GM19023 (cell line): ENCODE measurements around the gene OR11H7.
"Not testable (repeated sequence)": the region's sequence is repeated elsewhere in the genome, so short reads cannot be mapped to it uniquely, and the experiment has no call there.

Experiments
- ATAC-seq: cut with Tn5 transposase; IDR thresholded peaks from one replicate; pipeline ENCODE4 v1.9.1; 2021; ENCODE audit warnings: mild to moderate bottlenecking, moderate library complexity; ENCODE audit not compliant: unreplicated experiment

The OR11H7 gene

DNA sequence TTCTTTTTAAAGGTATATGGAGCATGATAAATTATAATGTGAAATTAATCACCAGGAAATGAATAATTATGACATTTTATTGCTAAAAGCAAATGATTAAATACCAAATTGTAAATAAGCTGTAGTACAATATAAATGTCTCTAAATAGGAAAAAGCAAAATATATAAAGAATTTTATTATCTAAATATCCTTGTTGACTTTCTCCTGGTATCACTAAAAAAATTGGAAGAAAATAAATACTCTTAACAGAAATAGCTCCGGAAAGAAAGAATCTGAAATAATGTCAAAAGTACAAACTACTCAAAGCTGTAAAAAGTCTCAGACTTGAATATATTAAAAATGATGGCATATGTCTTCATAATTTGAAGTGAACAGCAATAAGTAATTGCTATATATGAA is at the start of gene OR11H7:
Gene OR11H7 (plus strand): TSS at position 301 of the 400 bp plus-strand sequence.
- no peak for ATAC-seq

DNA sequence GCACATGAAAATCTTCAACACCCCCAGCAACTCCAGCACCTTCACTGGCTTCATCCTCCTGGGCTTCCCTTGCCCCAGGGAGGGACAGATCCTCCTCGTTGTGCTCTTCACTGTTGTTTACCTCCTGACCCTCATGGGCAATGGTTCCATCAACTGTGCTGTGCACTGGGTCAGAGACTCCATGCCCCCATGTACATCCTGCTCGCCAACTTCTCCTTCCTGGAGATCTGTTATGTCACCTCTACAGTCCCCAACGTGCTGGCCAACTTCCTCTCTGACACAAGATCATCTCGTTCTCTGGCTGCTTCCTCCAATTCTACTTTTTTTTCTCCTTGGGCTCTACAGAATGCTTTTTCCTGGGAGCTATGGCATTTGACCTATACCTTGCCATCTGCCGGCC is 49.6 kb upstream of the OR11H7 start:
- no peak for ATAC-seq

DNA sequence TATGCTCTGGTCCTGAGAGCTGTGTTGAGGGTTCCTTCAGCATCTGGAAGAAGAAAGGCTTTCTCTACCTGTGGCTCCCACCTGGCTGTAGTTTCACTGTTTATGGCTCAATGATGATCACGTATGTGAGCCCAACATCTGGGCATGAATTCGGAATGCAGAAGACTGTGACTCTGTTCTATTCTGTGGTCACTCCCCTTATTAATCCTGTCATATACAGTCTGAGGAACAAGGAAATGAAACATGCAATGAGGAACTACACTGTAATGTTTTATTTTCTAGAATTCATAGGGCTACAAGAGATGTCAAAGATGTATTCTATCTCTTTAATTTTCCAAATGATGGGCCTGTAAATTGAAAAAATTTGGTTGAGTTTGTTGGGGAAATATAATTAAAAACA is 48.9 kb upstream of the OR11H7 start:
- no peak for ATAC-seq

DNA sequence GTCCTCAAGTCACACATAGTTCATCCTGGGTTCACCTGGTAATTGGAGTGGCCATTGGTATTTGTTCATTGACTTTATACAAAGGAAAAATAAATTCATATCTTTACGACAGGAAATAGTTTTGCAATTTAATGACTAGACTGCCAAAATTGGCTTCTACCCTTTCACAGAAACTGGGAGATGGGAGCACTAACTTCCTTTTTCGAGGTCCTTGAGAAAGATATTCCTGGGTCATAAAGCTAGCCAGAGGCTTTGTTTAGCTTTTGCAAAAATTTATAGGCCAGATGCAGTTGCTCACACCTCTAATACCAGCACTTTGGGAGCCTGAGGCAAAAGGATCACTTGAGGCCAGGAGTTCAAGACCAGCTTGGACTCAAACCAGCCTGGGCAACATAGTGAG is 48.3 kb upstream of the OR11H7 start:
- no peak for ATAC-seq

DNA sequence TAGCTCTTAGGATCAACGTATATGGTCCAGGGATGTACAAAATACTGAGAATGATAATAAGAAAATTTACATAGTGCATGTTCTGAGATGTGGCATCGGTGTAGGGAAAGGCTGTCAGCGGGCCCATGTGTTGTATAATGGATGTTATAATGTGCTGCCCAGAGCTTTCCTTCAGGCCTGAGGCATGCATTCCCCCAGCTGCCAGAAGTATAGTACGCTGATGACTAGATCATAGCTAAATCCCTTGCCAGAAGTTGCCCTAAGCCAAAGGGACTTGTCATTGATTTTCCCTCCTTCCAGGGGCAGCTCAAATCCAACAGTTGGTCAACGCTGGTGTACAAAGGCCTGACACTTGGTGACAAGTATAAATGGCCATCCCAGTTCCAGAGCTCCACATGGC is 44.6 kb upstream of the OR11H7 start:
- ATAC-seq = no peak

DNA sequence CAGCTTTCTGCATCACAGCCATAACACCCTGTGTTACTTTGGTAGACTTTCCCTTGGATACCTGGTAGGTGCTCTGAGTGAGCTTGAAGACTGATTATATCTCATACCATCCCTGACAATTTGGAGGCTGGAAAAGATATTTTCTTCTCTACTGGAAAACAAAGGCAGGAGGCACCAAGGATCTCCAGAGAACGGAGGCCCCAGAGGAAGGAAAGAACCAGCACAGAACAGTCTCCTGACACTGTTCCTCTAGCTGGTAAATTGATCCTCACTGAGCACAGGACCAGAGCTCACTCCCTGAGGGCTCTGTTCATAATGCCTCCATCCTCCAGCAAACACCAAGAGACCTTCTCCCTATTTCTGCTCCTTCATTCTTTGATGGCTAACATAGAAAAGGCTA is 38.2 kb upstream of the OR11H7 start, which contains the start of gene OR11G2:
Gene OR11G2 (plus strand): TSS at position 301 of the 400 bp plus-strand sequence. CDS start 6,542 bp downstream, outside the sequence.
- no peak for ATAC-seq

DNA sequence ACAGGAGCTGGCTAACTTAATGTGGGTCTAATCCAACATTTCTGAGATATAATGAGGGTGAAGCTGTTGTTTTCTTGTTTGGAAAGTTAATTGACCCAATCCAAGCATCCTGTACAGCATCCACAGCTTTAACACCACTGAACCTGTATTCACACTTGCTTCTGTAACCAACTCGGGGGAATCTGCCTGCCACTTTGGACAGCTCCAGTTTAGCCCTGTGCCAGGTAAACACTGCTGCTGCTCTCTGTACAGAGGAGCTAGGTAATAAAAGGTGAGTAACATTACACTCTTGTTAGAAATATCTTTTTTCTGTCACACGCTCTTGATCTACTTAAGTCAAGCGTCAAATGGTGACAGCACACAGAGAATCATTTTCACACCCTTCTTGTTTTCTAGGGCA is 37.4 kb upstream of the OR11H7 start:
- no peak for ATAC-seq

DNA sequence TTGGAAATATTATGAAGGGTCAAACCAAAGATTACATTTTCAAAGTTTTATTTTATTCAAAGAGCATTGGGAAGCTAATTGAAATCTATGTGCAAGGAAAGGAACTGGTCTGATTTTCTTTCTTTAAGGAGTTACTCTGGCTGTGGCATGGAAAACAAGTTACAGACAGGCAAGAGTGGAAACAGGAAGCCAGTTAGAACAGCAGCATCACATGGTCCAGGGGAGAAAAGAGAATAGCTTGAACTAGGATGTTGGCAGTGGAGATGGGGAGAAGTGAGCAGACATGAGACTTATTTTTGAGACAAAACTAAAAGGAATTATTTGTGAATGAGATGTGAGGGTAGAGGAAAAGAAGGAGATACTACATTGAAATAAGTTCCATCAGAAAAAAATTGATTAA is 34.7 kb upstream of the OR11H7 start:
- ATAC-seq = no peak

DNA sequence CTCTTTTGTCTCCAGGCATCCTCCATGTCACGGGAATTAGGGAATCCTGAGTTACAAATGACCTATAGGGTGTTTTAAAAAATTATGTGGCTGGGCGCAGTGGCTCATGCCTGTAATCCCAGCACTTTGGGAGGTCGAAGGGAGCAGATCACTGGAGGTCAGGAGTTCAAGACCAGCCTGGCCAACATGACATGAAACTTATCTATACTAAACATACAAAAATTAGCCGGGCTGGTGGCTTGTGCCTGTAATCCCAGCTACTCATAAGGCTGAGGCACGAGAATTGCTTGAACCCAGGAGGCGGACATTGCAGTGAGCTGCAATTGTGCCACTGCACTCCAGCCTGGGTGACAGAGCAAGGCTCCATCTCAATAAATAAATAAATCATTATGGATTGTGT is 33.6 kb upstream of the OR11H7 start:
- ATAC-seq = not testable (repeated sequence)

DNA sequence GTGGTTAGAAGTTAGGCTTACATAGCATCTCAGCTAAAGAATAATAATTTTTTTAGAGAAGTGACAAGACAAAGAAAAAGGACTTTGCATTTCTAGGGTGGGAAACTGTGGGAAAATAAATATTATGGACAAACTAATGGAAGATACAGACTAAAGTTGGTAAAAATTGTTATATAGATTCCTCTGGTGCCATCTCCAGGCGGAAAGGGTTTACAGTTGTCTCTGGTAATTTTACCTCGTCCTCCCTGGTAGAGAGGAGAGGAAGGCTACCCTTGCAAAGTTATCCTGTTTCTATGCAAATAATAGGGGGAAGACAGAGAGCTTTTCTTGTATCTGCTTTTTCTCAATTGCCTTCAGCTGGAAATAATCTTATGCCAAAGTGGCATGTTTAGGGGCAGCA is 32.9 kb upstream of the OR11H7 start:
- ATAC-seq = no peak

DNA sequence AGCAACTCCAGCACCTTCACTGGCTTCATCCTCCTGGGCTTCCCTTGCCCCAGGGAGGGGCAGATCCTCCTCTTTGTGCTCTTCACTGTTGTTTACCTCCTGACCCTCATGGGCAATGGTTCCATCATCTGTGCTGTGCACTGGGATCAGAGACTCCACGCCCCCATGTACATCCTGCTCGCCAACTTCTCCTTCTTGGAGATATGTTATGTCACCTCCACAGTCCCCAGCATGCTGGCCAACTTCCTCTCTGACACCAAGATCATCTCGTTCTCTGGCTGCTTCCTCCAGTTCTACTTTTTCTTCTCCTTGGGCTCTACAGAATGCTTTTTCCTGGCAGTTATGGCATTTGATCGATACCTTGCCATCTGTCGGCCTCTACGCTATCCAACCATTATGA is 31.3 kb upstream of the OR11H7 start:
- ATAC-seq = no peak

DNA sequence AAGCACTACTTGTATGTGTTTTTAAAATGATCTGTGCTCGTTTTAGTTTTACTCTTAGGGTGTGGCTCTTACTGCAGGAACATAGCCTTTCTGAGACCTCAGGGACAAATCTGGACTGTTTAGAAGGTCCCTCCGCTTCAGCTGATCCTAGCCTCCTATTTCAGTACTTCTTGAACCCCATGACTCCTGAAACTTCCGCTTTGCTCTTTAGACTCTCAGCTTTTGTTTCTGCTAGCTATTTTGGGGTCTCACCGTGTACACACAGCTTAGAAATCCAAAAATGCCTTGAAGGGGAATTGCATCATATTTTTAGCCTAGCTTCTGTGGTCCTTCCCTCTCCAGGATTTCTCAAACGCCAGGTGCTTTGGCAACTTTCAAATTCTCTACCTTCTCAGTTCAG is 29.8 kb upstream of the OR11H7 start:
- ATAC-seq = no peak

DNA sequence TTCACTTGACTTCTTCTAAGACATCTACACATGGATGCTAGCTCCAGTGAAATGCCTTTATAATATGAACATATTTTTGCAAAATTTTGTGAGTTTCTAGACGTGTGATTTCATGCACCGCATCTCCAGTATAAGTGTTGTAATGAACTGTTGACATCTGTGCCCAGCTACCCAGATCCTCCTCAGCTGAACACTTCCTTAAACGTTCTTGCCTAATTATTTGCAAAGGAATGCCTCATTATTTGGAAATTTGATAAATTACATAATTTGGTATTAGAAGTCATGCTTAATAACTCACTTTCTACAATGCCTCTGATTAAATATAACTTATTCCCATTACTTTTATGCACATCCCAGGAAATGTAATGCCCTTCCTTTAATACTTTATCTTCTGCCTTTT is 24.1 kb upstream of the OR11H7 start:
- ATAC-seq = no peak

DNA sequence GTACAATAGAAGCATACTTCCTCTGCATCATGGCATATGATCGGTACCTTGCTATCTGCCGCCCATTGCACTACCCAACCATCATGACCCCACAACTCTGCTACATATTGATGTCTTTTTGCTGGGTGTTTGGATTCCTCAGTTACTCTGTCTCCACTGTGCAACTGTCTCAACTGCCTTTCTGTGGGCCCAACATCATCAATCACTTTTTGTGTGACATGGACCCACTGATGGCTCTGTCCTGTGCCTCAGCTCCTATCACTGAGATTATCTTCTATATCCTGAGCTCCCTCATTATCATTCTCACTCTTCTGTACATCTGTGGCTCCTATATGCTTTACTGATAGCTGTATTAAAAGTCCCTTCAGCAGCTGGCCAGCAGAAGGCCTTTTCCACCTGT is 19.2 kb upstream of the OR11H7 start:
- no peak for ATAC-seq

DNA sequence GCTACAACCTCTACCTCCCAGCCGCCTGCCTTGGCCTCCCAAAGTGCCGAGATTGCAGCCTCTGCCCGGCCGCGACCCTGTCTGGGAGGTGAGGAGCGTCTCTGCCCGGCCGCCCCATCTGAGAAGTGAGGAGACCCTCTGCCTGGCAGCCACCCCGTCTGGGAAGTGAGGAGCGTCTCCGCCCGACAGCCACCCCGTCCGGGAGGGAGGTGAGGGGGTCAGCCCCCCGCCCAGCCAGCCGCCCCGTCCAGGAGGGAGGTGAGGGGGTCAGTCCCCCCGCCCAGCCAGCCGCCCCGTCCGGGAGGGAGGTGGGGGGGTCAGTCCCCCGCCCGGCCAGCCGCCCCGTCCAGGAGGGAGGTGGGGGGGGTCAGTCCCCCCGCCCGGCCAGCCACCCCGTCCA is 16.4 kb upstream of the OR11H7 start:
- ATAC-seq = not testable (repeated sequence)

DNA sequence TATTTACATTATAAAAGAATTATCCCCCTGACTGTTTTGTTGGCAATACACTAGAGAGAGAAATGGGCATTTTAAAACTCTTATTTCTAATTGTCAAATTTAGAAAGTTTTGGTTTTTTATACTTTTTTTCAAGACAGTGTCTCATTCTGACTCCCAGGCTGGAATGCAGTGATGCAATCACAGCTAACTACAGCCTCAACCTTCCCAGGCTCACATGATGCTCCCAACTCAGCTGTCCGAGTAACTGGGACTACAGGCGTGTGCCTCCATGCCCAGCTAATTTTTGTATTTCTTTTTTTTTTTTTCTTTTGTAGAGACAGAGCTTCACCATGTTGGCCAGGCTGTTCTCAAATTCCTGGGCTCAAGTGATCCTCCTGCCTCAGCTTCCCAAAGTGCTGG is 13.6 kb upstream of the OR11H7 start:
- ATAC-seq = no peak

DNA sequence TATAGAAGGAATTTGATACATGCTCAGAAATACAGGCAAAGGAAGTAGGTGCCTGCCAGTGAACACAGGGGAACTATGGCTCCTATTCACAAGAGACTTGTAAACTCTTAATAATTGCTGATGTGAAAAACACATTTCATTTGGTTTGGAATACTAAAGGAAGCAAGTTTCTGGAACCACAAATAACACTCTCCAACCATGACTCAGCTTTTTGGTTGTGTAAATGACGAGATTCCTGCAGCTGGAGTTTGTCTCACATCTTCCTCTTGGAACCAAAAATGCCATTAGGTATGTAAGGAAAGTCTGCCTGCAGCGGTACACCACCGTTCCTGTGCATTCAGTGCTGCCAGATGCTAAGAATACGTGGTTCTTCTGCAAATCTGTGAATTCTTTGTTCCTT is 9.7 kb upstream of the OR11H7 start:
- ATAC-seq = no peak

DNA sequence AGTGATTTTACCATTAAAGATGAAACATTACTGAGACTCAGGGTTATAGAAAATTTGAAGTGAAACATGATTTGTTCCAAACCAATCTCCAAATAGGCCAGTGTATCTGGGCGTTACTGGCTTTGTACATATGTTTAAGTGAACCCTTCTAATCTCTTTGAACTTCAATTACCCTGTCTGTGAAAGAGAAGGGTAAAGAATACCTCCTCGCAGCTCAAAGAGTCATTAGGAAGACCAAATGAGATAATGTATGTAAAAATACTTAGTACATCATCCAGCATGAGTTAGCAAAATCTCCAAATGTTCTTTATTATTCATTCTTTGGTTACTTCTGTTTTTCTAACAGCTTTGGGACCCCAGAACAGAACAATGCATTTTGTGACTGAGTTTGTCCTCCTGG is 5.4 kb upstream of the OR11H7 start, which contains the start of gene OR11H6:
Gene OR11H6 (plus strand): TSS at position 301 of the 400 bp plus-strand sequence. CDS start 0 bp downstream, at position 301.
- ATAC-seq = no peak

DNA sequence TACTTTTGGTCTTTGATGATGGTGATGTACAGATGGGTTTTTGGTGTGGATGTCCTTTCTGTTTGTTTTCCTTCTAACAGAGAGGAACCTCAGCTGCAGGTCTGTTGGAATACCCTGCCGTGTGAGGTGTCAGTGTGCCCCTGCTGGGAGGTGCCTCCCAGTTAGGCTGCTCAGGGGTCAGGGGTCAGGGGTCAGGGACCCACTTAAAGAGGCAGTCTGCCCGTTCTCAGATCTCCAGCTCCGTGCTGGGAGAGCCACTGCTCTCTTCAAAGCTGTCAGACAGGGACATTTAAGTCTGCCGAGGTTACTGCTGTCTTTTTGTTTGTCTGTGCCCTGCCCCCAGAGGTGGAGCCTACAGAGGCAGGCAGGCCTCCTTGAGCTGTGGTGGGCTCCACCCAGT is 6.6 kb downstream of the OR11H7 start:
- ATAC-seq = not testable (repeated sequence)

DNA sequence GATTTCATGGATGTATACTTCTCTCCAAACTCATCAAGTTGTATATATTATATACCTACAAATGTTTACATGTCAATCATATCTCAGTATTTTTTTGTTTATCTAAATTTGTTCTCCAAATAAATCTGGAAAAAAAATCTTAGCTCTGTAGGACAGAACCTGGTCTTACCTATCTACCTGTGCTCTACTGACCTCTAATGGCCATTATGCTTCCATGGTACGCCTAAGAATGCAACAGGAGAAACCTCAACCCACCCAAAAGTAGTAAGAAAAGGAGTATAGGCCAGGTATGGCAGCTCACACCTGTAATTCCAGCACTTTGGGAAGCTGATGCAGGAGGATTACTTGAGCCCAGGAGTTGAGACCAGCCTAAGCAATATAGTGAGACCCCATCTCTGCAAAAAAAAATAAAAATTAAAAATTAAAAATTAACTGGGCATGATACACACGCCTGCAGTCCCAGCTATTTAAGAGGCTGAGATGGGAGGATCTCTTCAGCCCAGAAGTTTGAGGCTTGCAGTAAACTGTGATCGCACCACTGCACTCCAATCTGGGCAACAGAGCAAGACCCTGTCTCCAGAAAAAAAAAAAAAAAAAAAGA is 19.0 kb downstream of the OR11H7 start:
- no peak for ATAC-seq

DNA sequence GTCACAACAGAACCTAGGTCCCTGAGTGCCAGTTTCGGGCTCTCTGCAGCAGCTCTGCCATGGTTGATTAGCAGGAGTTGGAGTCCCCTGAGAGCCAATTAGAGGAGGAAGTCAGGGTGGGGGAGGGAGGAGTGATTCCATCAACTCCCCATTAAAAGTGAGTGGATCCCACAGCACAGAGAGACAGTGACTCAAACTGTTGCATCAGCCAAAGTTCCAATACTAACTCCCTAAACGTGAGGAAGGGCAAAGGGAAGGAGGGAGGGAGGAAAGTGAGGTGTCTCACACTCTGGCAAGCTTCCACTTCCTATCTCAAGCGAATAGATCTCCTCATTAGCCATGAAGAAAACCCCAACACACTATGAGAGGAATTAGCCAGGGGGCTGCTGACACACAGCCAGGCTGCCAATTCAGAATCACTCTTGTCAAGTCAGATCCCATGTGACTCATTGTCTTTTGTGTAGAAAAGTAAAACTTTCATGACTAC is 33.9 kb downstream of the OR11H7 start:
- no peak for ATAC-seq

DNA sequence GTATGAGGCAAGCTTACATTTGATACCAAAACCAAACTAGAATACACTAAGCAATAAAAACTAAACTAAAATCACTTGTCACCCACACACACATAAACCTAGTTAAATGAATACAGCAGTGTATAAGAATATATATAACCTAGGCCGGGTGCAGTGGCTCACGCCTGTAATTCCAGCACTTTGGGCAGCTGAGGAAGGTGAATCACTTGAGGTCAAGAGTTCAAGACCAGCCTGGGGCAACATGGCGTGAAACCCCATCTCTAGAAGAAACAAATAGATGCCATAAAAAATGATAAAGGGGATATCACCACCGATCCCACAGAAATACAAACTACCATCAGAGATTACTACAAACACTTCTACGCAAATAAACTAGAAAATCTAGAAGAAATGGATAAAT is 35.6 kb downstream of the OR11H7 start:
- ATAC-seq = not testable (repeated sequence)

DNA sequence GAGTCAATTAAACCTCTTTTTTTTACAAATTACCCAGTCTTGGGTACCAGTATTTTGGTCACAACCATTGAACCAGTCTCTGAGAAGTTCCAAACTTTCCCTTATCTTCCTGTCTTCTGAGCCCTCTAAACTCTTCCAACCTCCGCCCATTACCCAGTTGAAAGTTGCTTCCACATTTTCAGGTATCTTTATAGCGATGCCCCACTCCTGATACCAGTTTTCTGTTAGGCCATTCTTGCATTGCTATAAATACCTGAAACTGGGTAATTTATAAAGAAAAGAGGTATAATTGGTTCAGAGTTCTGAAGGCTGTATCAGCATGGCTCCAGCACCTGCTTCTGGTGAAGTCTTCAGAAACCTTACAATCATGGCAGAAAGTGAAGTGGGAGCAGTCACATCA is 45.3 kb downstream of the OR11H7 start:
- no peak for ATAC-seq
